ENCODE data around the gene ITPKB. TPM values are rescaled to one million over a fixed set of nuclear protein-coding genes. Genes with fewer than 3 reads are reported as not detected.

Gene ITPKB
- total and polyA plus RNA-seq, 9 donors = 10.2 to 32.4 (median 23.5) TPM

GRCh38 chr1:226584164-226584563 is 154.9 kb downstream of the ITPKB start:
- WGBS (ENCODE audit: insufficient coverage) = 52% methylated on average over 2 of the region's 3 CpGs
- no peak overlapping the region for H3K4me3 ChIP-seq (ENCODE audit: low read length)
- H3K9me3 ChIP-seq (replicated peaks; ENCODE audit: control insufficient read depth, low read depth, low read length) = no peaks in the 10 kb centered on the region
- DNase-seq = no peak
- H3K36me3 ChIP-seq (ENCODE audit: control insufficient read depth, insufficient read depth, low read length) = no peaks in the 10 kb centered on the region
- peaks cover 13% of the 10 kb centered on the region for H3K4me1 ChIP-seq (ENCODE audit: control insufficient read depth, insufficient read depth, low read length)
- no peaks in the 10 kb centered on the region for H3K27me3 ChIP-seq (ENCODE audit: control insufficient read depth, insufficient read depth, low read length)
- no peak overlapping the region for H3K27ac ChIP-seq (ENCODE audit: low read length)

GRCh38 chr1:226582966-226583365 is 156.1 kb downstream of the ITPKB start:
- no peak overlapping the region for H3K4me3 ChIP-seq (ENCODE audit: low read length)
- whole genome bisulfite sequencing (ENCODE audit: insufficient coverage) = 70% methylated on average over 3 of the region's 3 CpGs

More at GRCh38 chr1:226582966-226583365, 156.1 kb downstream of the ITPKB start:
- Histone ChIP-seq H3K9me3 (replicated peaks; ENCODE audit: control insufficient read depth, low read depth, low read length) (no peaks in the 10 kb centered on the region), H3K27me3 (ENCODE audit: control insufficient read depth, insufficient read depth, low read length) (no peaks in the 10 kb centered on the region), H3K36me3 (ENCODE audit: control insufficient read depth, insufficient read depth, low read length) (no peaks in the 10 kb centered on the region), H3K4me1 (ENCODE audit: control insufficient read depth, insufficient read depth, low read length) (peaks cover 3% of the 10 kb centered on the region), H3K27ac (ENCODE audit: low read length) (no peak overlapping the region)
- DNase-seq = no peak

Other genes starting within 250 kb of the ITPKB start
- gene STUM, start 190.5 kb downstream of the ITPKB start, total RNA-seq = 4.7 TPM
- gene STUM, start 190.5 kb downstream of the ITPKB start, polyA plus RNA-seq (ENCODE audit: insufficient read depth in 1 of 8, insufficient read length in 8 of 8, low replicate concordance in 1 of 8) = 10 to 100 TPM in 3 of 8 donors, 1 to 10 TPM in 5; 6.1 to 14.6 (median 9.3) TPM
- gene PSEN2, start 131.3 kb upstream of the ITPKB start, total RNA-seq = 136 TPM
- 100 to 1,000 TPM in 5 of 8 donors, 10 to 100 TPM in 3; 67.7 to 142 (median 104) TPM for gene PSEN2, start 131.3 kb upstream of the ITPKB start, polyA plus RNA-seq (ENCODE audit: insufficient read depth in 1 of 8, insufficient read length in 8 of 8, low replicate concordance in 1 of 8)
- gene COQ8A, start 201.0 kb upstream of the ITPKB start, total RNA-seq = 58.8 TPM
- gene COQ8A, start 201.0 kb upstream of the ITPKB start, polyA plus RNA-seq (ENCODE audit: insufficient read depth in 1 of 8, insufficient read length in 8 of 8, low replicate concordance in 1 of 8) = 10 to 100 TPM; 32.7 to 62.0 (median 45.3) TPM